GM10266 (cell line): ENCODE results near the gene OR8S1.
"Not testable (repeated sequence)": the region's sequence is repeated elsewhere in the genome, so short reads cannot be mapped to it uniquely, and the experiment has no call there.

Experiments used
- DNase-seq: peaks from one replicate; pipeline ENCODE4 v3.0.0; 2012; ENCODE audit errors: extremely low spot score
- TF ChIP-seq, protein P1 (sequence below): IDR thresholded peaks from 2 replicates; pipeline ENCODE4 v1.5.1; 2012; ENCODE audit warnings: mild to moderate bottlenecking, low read depth; ENCODE audit not compliant: control insufficient read depth, insufficient read depth; ENCODE audit errors: missing control alignments

OR8S1 gene

DNA sequence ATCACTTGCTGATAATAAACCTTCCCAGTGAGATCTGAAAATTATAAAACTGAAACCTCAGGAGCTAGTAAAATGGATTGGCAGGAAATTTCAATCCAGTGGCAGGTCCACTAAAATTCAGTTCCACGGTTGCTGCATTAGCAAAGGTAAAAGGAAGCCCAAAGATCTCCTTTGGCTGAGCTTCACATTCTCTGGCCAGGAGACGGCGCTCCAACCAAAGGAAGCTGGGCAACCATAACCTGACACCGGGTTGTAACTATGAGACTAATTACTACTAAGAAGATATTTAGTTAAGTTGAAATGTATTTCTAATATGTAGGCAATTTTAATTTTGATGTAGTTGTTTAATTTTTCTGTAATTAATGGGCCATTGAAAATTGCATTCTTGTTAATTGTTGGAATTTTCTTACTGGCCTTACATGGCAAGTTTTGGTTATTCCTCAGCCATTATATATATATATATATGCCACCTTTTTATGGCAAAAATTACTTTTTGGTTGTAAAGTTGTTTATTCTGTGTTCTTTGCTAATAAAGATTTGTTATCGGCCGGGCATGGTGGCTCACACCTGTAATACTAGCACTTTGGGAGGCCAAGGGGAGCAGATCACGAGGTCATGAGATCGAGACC is 17.0 kb downstream of the OR8S1 start:
- TF ChIP-seq, protein P1, sequence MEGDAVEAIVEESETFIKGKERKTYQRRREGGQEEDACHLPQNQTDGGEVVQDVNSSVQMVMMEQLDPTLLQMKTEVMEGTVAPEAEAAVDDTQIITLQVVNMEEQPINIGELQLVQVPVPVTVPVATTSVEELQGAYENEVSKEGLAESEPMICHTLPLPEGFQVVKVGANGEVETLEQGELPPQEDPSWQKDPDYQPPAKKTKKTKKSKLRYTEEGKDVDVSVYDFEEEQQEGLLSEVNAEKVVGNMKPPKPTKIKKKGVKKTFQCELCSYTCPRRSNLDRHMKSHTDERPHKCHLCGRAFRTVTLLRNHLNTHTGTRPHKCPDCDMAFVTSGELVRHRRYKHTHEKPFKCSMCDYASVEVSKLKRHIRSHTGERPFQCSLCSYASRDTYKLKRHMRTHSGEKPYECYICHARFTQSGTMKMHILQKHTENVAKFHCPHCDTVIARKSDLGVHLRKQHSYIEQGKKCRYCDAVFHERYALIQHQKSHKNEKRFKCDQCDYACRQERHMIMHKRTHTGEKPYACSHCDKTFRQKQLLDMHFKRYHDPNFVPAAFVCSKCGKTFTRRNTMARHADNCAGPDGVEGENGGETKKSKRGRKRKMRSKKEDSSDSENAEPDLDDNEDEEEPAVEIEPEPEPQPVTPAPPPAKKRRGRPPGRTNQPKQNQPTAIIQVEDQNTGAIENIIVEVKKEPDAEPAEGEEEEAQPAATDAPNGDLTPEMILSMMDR: peak; percentile 79
- peak; percentile 58 for DNase-seq

GRCh38 chr12:48545833-48546469 is 20.5 kb downstream of the OR8S1 start:
- TF ChIP-seq, protein P1: no peak
- no peak for DNase-seq

DNA sequence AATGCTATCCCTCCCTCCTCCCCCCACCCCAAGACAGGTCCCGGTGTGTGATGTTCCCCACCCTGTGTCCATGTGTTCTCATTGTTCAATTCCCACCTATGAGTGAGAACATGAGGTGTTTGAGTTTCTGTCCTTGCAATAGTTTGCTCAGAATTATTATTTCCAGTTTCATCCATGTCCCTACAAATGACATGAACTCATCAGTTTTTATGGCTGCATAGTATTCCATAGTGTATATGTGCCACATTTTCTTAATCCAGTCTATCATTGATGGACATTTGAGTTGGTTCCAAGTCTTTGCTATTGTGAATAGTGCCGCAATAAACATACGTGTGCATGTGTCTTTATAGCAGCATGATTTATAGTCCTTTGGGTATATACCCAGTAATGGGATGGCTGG is 21.6 kb downstream of the OR8S1 start:
- DNase-seq: not testable (repeated sequence)

DNA sequence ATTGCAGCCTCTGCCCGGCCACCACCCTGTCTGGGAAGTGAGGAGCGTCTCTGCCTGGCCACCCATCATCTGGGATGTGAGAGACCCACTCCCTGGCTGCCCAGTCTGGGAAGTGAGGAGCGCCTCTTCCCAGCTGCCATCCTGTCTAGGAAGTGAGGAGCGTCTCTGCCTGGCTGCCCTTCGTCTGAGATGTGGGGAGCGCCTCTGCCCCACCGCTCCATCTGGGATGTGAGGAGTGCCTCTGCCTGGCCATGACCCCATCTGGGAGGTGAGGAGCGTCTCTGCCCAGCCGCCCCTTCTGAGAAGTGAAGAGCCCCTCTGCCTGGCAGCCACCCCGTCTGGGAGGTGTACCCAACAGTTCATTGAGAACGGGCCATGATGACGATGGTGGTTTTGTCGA is 26.2 kb downstream of the OR8S1 start:
- not testable (repeated sequence) for DNase-seq

DNA sequence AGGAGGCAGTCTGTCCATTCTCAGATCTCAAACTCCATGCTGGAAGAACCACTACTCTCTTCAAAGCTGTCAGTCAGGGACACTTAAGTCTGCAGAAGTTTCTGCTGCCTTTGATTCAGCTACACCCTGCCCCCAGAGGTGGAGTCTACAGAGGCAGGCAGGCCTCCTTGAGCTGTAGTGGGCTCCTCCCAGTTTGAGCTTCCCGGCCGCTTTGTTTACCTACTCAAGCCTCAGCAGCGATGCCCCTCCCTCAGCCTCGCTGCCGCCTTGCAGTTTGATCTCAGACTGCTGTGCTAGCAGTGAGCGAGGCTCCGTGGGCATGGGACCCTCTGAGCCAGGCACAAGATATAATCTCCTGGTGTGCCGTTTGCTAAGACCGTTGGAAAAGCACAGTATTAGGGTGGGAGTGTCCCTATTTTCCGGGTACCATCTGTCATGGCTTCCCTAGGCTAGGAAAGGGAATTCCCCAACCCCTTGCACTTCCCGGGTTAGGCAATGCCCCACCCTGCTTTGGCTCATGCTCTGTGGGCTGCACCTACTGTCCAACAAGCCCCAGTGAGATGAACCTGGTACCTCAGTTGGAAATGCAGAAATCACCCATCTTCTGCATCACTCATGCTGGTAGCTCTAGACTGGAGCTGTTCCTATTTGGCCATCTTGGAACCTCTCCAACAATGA is 28.4 kb downstream of the OR8S1 start:
- DNase-seq: not testable (repeated sequence)

DNA sequence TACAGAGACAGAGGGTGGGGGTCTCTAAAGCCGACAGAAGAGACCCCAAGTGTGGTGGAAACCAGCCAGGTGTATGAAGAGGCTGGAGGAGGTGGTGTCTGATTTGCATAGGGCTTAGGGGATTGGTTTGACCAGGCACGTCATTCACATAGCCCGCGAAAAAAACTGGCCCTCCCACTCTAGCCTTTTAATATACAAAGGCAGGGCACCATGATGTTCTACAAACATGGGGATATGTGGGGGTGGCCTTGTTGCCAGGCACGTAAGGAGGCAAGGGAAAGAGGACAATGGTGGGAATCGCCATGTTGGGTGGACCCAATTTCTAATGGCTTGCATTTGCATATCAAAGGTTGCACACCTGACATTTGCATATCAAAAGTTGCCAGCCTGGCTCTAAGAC is 31.2 kb downstream of the OR8S1 start:
- DNase-seq: no peak
- TF ChIP-seq, protein P1: no peak

DNA sequence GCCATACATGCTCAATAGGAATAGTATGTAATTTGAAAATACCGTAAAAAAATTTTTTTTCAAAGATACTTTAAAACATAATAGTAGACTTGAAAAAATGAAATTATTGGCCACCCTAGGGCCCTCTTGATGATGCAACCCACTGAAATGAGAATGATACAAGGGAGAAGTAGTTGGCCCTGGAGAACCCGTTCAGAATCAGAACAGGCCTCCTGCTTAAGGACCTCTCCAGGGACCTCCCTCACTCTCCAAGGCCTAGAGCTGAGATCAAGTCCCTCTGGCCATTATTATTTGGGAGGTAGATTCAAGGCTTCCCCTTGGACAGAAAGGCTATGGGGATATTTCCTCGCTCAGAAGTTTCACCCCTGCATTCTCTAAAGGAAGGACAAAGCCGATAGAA is 32.5 kb downstream of the OR8S1 start:
- DNase-seq: no peak
- TF ChIP-seq, protein P1: no peak

GRCh38 chr12:48567731-48568130 is 42.3 kb downstream of the OR8S1 start:
- no peak for DNase-seq
- TF ChIP-seq, protein P1: no peak
